Glomerular visceral epithelial cell (primary cell): ENCODE results near the gene COA7.
A peak's percentile ranks its signal among the peaks of the same experiment; 100 is the strongest.

Experiments used
- DNase-seq: peaks from one replicate; pipeline ENCODE4 v3.0.0-alpha.2; 2016; ENCODE audit errors: extremely low spot score

Gene COA7

GRCh38 chr1:52669696-52670095, 28.5 kb downstream of the COA7 start:
- DNase-seq, result peak; percentile 28

GRCh38 chr1:52668711-52669110, 29.4 kb downstream of the COA7 start:
- peak; percentile 25 for DNase-seq

- no peak for DNase-seq
Observed at GRCh38 chr1:52667984-52668383, 30.2 kb downstream of the COA7 start.

- DNase-seq, result no peak
Observed at GRCh38 chr1:52667290-52667689, 30.9 kb downstream of the COA7 start.

- no peak for DNase-seq
Observed at GRCh38 chr1:52665006-52665941, 32.9 kb downstream of the COA7 start.

- no peak for DNase-seq
Observed at GRCh38 chr1:52663716-52664115, 34.4 kb downstream of the COA7 start.

GRCh38 chr1:52662645-52663313, 35.4 kb downstream of the COA7 start:
- no peak for DNase-seq

- no peak for DNase-seq
Observed at GRCh38 chr1:52660807-52661206, 37.3 kb downstream of the COA7 start.

- DNase-seq, result no peak
Observed at GRCh38 chr1:52659851-52660596, 38.1 kb downstream of the COA7 start.

- DNase-seq, result no peak
Observed at GRCh38 chr1:52659356-52659755, 38.8 kb downstream of the COA7 start.

GRCh38 chr1:52658795-52659194, 39.4 kb downstream of the COA7 start:
- no peak for DNase-seq

GRCh38 chr1:52657702-52658101, 40.4 kb downstream of the COA7 start:
- DNase-seq, result no peak

- no peak for DNase-seq
Observed at GRCh38 chr1:52654063-52654462, 44.1 kb downstream of the COA7 start.

GRCh38 chr1:52653207-52653849, 44.8 kb downstream of the COA7 start:
- no peak for DNase-seq

GRCh38 chr1:52651904-52652303, 46.2 kb downstream of the COA7 start:
- no peak for DNase-seq

- DNase-seq, result no peak
Observed at GRCh38 chr1:52645261-52645660, 52.9 kb downstream of the COA7 start.

GRCh38 chr1:52641307-52641706, 56.8 kb downstream of the COA7 start:
- no peak for DNase-seq

- no peak for DNase-seq
Observed at GRCh38 chr1:52640697-52641096, 57.5 kb downstream of the COA7 start.

- DNase-seq, result no peak
Observed at GRCh38 chr1:52637946-52638345, 60.2 kb downstream of the COA7 start.

GRCh38 chr1:52636721-52637695, 61.1 kb downstream of the COA7 start:
- DNase-seq, result peak; percentile 16
